Measurements from ENCODE around the gene OR2A42.
"Not testable (repeated sequence)": the region's sequence is repeated elsewhere in the genome, so short reads cannot be mapped to it uniquely, and the experiment has no call there.

GRCh38 chr7:144282490-144282889 lies 43.1 kb upstream of the OR2A42 start:
- TF ChIP-seq POLR2A (IDR thresholded peaks at IDR 0.05; ENCODE audit: low read length); GATA1 (IDR thresholded peaks at IDR 0.05; ENCODE audit: low read depth, low read length): not testable (repeated sequence)
